IMR-90 (cell line): ENCODE data around the gene TRAPPC2B. TPM values are rescaled to one million over a fixed set of nuclear protein-coding genes. Genes with fewer than 3 reads are reported as not detected.

ENCODE experiments used
- ATAC-seq: fragments of 200-7000 bp; cut with Tn5 transposase; 2 replicates; pipeline ENCODE4 v1.9.1; 2020; ENCODE audit warnings: low read depth, mild to moderate bottlenecking, moderate library complexity
- BruUV-seq: library from RNA; stranded (reverse); fragments of 400-500 nt; replicated peaks from 2 replicates; lab custom pipeline; 2021; lab: Mats Ljungman, UMichigan
- CTCF ChIA-PET: fragments of 300-600 bp; formaldehyde crosslinking; extraction: SDS; loops from one replicate; lab custom pipeline; 2021; ENCODE audit warnings: antibody characterized with exemption; lab: Yijun Ruan, JAX
- POLR2A ChIA-PET: fragments of 300-600 bp; sonication (Branson Sonifier 250); formaldehyde crosslinking; loops from one replicate; lab custom pipeline; 2022; ENCODE audit warnings: antibody characterized with exemption; ENCODE audit not compliant: unreplicated experiment; lab: Charles Lee
- DNase-seq: peaks from one replicate; pipeline ENCODE4 v3.0.0; 2013
- H2AFZ ChIP-seq: replicated peaks from 2 replicates; pipeline ENCODE3; 2013; ENCODE audit warnings: low read length, mild to moderate bottlenecking; ENCODE audit not compliant: poor library complexity
- H2AK5ac ChIP-seq: 2 replicates; pipeline ENCODE4 v1.6.1; 2013; ENCODE audit warnings: low read depth, low read length, inconsistent platforms
- H2AK9ac ChIP-seq: replicated peaks from 2 replicates; pipeline ENCODE3; 2013; ENCODE audit warnings: mild to moderate bottlenecking, low read depth, low read length, moderate library complexity; ENCODE audit not compliant: poor library complexity
- H2BK120ac ChIP-seq: 2 replicates; pipeline ENCODE4 v1.6.1; 2013; ENCODE audit warnings: low read depth, low read length, inconsistent platforms
- H2BK15ac ChIP-seq: 3 replicates; pipeline ENCODE4 v1.6.1; 2013; ENCODE audit warnings: low read depth, low read length, inconsistent platforms
- H2BK20ac ChIP-seq: 2 replicates; pipeline ENCODE4 v1.6.1; 2013; ENCODE audit warnings: low read depth, mild to moderate bottlenecking, inconsistent platforms, low read length, moderate library complexity
- H2BK5ac ChIP-seq: 2 replicates; pipeline ENCODE4 v1.6.1; 2013; ENCODE audit warnings: mild to moderate bottlenecking, low read depth, low read length, inconsistent platforms; ENCODE audit not compliant: poor library complexity, severe bottlenecking
- H3K14ac ChIP-seq: replicated peaks from 2 replicates; pipeline ENCODE4 v1.6.1; 2013; ENCODE audit warnings: low read depth, low read length, inconsistent platforms
- H3K18ac ChIP-seq: 2 replicates; pipeline ENCODE4 v1.6.1; 2013; ENCODE audit warnings: low read depth, low read length, control low read depth
- H3K23ac ChIP-seq: 2 replicates; pipeline ENCODE4 v1.6.1; 2013; ENCODE audit warnings: low read depth, low read length, inconsistent platforms
- H3K27ac ChIP-seq: 2 replicates; pipeline ENCODE4 v1.5.1; 2013; ENCODE audit warnings: mild to moderate bottlenecking, control low read depth, low read length; ENCODE audit not compliant: insufficient read depth
- H3K27me3 ChIP-seq: 2 replicates; pipeline ENCODE4 v1.6.1; 2013; ENCODE audit warnings: low read length; ENCODE audit not compliant: control insufficient read depth, insufficient read depth
- H3K36me3 ChIP-seq: 2 replicates; pipeline ENCODE4 v1.6.1; 2013; ENCODE audit warnings: low read length, mixed read lengths; ENCODE audit not compliant: control insufficient read depth, insufficient read depth
- H3K4ac ChIP-seq: 2 replicates; pipeline ENCODE4 v1.6.1; 2013; ENCODE audit warnings: low read depth, low read length, inconsistent platforms
- H3K4me1 ChIP-seq: 2 replicates; pipeline ENCODE4 v1.6.1; 2013; ENCODE audit warnings: low read length, mixed read lengths; ENCODE audit not compliant: control insufficient read depth, insufficient read depth
- H3K4me2 ChIP-seq: 2 replicates; pipeline ENCODE4 v1.6.1; 2013; ENCODE audit warnings: low read depth, mild to moderate bottlenecking, control low read depth, low read length, moderate library complexity
- H3K4me3 ChIP-seq: 2 replicates; pipeline ENCODE4 v1.5.1; 2013; ENCODE audit warnings: low read depth, mild to moderate bottlenecking, control low read depth, low read length, moderate library complexity; ENCODE audit not compliant: insufficient read depth
- H3K56ac ChIP-seq: 2 replicates; pipeline ENCODE4 v1.6.1; 2013; ENCODE audit warnings: low read length, inconsistent platforms; ENCODE audit not compliant: insufficient read depth; ENCODE audit errors: extremely low read depth
- H3K79me1 ChIP-seq, 2 experiments: 2 replicates each; pipeline ENCODE4 v1.6.1; 2013; ENCODE audit warnings: low read length in 2 of 2, inconsistent platforms in 1 of 2, low read depth in 1 of 2
- H3K9ac ChIP-seq: 2 replicates; pipeline ENCODE4 v1.6.1; 2013; ENCODE audit warnings: low read depth, low read length, control low read depth
- H3K9me1 ChIP-seq: 2 replicates; pipeline ENCODE4 v1.6.1; 2013; ENCODE audit warnings: low read length, inconsistent platforms; ENCODE audit not compliant: insufficient read depth
- H3K9me3 ChIP-seq: 2 replicates; pipeline ENCODE4 v1.6.1; 2013; ENCODE audit warnings: low read length; ENCODE audit not compliant: control insufficient read depth, insufficient read depth
- H4K20me1 ChIP-seq: 2 replicates; pipeline ENCODE4 v1.6.1; 2013; ENCODE audit warnings: low read length, inconsistent platforms; ENCODE audit not compliant: insufficient read depth
- H4K5ac ChIP-seq: 2 replicates; pipeline ENCODE4 v1.6.1; 2013; ENCODE audit warnings: mild to moderate bottlenecking, low read depth, low read length, control low read depth
- H4K8ac ChIP-seq, 2 experiments: 2 replicates each; pipeline ENCODE4 v1.6.1; 2013; ENCODE audit warnings: low read depth in 2 of 2, low read length in 2 of 2, control low read depth in 1 of 2, inconsistent platforms in 1 of 2
- H4K91ac ChIP-seq: 2 replicates; pipeline ENCODE4 v1.6.1; 2013; ENCODE audit warnings: low read depth, low read length, inconsistent platforms; ENCODE audit not compliant: insufficient read depth
- RAD21 ChIP-seq: IDR thresholded peaks from 2 replicates; pipeline ENCODE4 v1.6.1; 2012; ENCODE audit warnings: low read length, improper control_type of control experiment
- RCOR1 ChIP-seq: IDR thresholded peaks from 2 replicates; pipeline ENCODE4 v1.6.1; 2012; ENCODE audit warnings: mild to moderate bottlenecking, low read length, improper control_type of control experiment; ENCODE audit not compliant: insufficient replicate concordance
- RFX5 ChIP-seq: IDR thresholded peaks from 2 replicates; pipeline ENCODE4 v1.8.0; 2012; ENCODE audit warnings: low read depth, mild to moderate bottlenecking, low read length, moderate library complexity
- SMC3 ChIP-seq: fragments of 150-350 bp; IDR thresholded peaks from 2 replicates; pipeline ENCODE4 v1.6.1; 2016; ENCODE audit warnings: low read depth, mild to moderate bottlenecking, antibody characterized with exemption, low read length, moderate library complexity
- WGBS, 2 experiments: methylation state at CpG; one replicate each; pipeline versions ENCODE4 v1.1.5 to v1.1.7; 2013; ENCODE audit warnings: missing lambda C conversion rate in 2 of 2; ENCODE audit not compliant: insufficient read length in 1 of 2; ENCODE audit errors: extremely low coverage in 2 of 2; 5-methylcytosine and 5-hydroxymethylcytosine counted together
- dilution Hi-C: fragments of 300-500 bp; cut with HindIII; formaldehyde crosslinking; loops from one replicate; pipeline ENCODE4 v1.14.3; 2018; ENCODE audit warnings: low sequenced_read_pairs; ENCODE audit not compliant: unreplicated experiment
- in situ Hi-C: fragments of 300-500 bp; cut with MboI; formaldehyde crosslinking; loops from 3 replicates; pipeline ENCODE4 v1.14.3; 2019; ENCODE audit warnings: low sequenced_read_pairs, inconsistent platforms, mixed read lengths
- intact Hi-C: fragments of 100-400 bp; cut with micrococcal nuclease; formaldehyde crosslinking; loops from 2 replicates; pipeline ENCODE4 v1.10.0; 2022
- polyA plus RNA-seq, 3 experiments: library from polyadenylated mRNA; depleted of rRNA; stranded (reverse); fragments of >200 nt; gene quantifications; 2 replicates each; pipeline ENCODE4 v1.2.3, GENCODE V29; 2012; ENCODE audit warnings: low replicate concordance in 1 of 3
- total RNA-seq: library from RNA; depleted of rRNA; stranded (reverse); fragments of >200 nt; gene quantifications from 2 replicates; pipeline ENCODE4 v1.2.3, GENCODE V29; 2012
- TF ChIP-seq, protein P1 (sequence below): fragments of 150-350 bp; IDR thresholded peaks from 2 replicates; pipeline ENCODE4 v1.6.1; 2016; ENCODE audit warnings: low read depth, mild to moderate bottlenecking, low read length, moderate library complexity, borderline replicate concordance
- TF ChIP-seq, protein P2 (sequence below): fragments of 150-350 bp; IDR thresholded peaks from 2 replicates; pipeline ENCODE4 v1.6.1; 2017; ENCODE audit warnings: mild to moderate bottlenecking, antibody characterized with exemption, low read length, low read depth

Gene TRAPPC2B
- total and polyA plus RNA-seq, 2 of the 4 experiments (the other 2 are of a cell fraction) = 14.9 to 20.4 TPM

GRCh38 chr19:57366776-57367175, 3.4 kb downstream of the TRAPPC2B start:
- CTCF ChIA-PET = interaction anchor here (1.0 kb wide), 1 partner anchor 23 kb away, joined by 3 read pairs; the partner anchor contains the start of gene ZNF548
- Histone ChIP-seq H3K4ac (no peak overlapping the region), H2BK5ac (no peak overlapping the region), H3K9me1 (no peaks in the 10 kb centered on the region; the same call in 1 of the 2 replicates), H2BK20ac (no peak overlapping the region), H3K36me3 (peaks cover 13% of the 10 kb centered on the region), H4K20me1 (no peaks in the 10 kb centered on the region), H3K23ac (no peak overlapping the region), H3K4me3 (no peak overlapping the region), H2AK5ac (no peak overlapping the region), H3K4me1 (no peaks in the 10 kb centered on the region), H3K79me1 (peaks cover 10 to 24% of the 10 kb centered on the region in 2 experiments; a peak in 2 of 4 replicates), H4K8ac (no peak overlapping the region), H3K18ac (no peak overlapping the region), H4K91ac (no peak overlapping the region), H3K4me2 (no peak overlapping the region), H2BK120ac (no peak overlapping the region), H3K9me3 (no peaks in the 10 kb centered on the region), H4K5ac (no peak overlapping the region), H2AK9ac (no peak overlapping the region), H2BK15ac (no peak overlapping the region), H2AFZ (no peak overlapping the region), H3K27ac (no peak overlapping the region), H3K14ac (no peak overlapping the region), H3K9ac (no peak overlapping the region), H3K27me3 (no peaks in the 10 kb centered on the region), H3K56ac (no peak overlapping the region)
- BruUV-seq = no TSS peak
- DNase-seq = no peak
- intact Hi-C loops = no loop called here
- ATAC-seq = no peak
- TF ChIP-seq RAD21 = no peak
- TF ChIP-seq RCOR1 = no peak
- TF ChIP-seq, protein P1, sequence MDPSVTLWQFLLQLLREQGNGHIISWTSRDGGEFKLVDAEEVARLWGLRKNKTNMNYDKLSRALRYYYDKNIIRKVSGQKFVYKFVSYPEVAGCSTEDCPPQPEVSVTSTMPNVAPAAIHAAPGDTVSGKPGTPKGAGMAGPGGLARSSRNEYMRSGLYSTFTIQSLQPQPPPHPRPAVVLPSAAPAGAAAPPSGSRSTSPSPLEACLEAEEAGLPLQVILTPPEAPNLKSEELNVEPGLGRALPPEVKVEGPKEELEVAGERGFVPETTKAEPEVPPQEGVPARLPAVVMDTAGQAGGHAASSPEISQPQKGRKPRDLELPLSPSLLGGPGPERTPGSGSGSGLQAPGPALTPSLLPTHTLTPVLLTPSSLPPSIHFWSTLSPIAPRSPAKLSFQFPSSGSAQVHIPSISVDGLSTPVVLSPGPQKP = no peak
- TF ChIP-seq SMC3 = no peak
- no peak for TF ChIP-seq RFX5
- TF ChIP-seq, protein P2, sequence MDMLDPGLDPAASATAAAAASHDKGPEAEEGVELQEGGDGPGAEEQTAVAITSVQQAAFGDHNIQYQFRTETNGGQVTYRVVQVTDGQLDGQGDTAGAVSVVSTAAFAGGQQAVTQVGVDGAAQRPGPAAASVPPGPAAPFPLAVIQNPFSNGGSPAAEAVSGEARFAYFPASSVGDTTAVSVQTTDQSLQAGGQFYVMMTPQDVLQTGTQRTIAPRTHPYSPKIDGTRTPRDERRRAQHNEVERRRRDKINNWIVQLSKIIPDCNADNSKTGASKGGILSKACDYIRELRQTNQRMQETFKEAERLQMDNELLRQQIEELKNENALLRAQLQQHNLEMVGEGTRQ = no peak
- dilution Hi-C loops = no loop called here
- no CpG with 5 or more reads among the region's 2 CpGs for WGBS, 2 experiments
- in situ Hi-C loops = no loop called here
- POLR2A ChIA-PET = no interaction called here
